Gastroesophageal sphincter (tissue), 3 donors: ENCODE measurements around the gene CELSR2.

Experiments used
- EP300 ChIP-seq: sonication (generic); formaldehyde crosslinking; IDR thresholded peaks from one replicate; pipeline ENCODE4 v1.6.1; 2017; ENCODE audit warnings: antibody characterized with exemption, mild to moderate bottlenecking
- POLR2A ChIP-seq, 2 donors: fragments of 450-650 bp; IDR thresholded peaks; one replicate each; pipeline ENCODE4 v1.6.1; 2017; ENCODE audit warnings: antibody characterized with exemption in 2 of 2, mild to moderate bottlenecking in 2 of 2, moderate library complexity in 1 of 2
- POLR2AphosphoS5 ChIP-seq: sonication (generic); formaldehyde crosslinking; IDR thresholded peaks from one replicate; pipeline ENCODE4 v1.6.1; 2017; ENCODE audit warnings: antibody characterized with exemption
- TF ChIP-seq, protein P1 (sequence below), 4 experiments: fragments of 200-600 bp in 2 of 4; fragments of 450-650 bp in 2 of 4; sonication (generic) in 1 of 4; IDR thresholded peaks; one replicate each; pipeline ENCODE4 v1.5.1; 2017 to 2019; ENCODE audit warnings: antibody characterized with exemption in 4 of 4, mild to moderate bottlenecking in 2 of 4, moderate library complexity in 2 of 4

DNA sequence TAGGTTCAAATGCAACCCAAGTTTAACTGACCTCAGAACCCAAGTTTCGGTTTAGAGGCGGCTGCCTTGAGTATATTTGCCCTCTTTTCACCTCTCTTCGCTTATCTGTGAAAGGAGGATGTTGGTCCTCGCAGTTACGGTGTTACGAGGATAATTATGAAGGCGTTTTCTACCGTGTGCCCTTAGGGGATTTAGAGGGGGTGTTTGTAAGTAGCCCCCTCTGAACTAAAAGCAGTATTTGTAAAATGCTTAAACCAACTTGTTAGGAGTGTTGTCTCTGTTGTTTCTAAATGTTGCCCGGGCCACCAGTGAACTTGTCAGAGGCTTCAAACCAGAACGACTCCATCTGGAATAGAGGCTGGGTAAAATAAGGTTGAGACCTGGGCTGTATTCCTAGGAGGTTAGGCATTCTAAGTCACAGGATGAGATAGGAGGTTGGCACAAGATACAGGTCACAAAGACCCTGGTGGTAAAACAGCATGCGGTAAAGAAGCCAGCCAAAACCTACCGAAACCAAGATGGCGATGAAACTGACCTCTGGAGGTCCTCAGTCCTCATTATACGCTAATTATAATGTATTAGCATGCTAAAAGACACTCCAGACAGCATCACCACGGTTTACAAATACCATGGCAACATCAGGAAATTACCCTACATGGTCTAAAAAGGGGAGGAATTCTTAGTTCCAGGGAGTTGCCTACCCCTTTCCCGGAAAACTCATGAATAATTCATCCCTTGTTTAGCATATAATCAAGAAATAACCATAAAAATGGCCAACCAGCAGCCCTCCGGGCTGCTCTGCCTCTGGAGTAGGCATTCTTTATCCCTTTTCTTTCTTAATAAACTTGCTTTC, 34.6 kb downstream of the CELSR2 start:
- TF ChIP-seq EP300 = no peak
- TF ChIP-seq, protein P1, sequence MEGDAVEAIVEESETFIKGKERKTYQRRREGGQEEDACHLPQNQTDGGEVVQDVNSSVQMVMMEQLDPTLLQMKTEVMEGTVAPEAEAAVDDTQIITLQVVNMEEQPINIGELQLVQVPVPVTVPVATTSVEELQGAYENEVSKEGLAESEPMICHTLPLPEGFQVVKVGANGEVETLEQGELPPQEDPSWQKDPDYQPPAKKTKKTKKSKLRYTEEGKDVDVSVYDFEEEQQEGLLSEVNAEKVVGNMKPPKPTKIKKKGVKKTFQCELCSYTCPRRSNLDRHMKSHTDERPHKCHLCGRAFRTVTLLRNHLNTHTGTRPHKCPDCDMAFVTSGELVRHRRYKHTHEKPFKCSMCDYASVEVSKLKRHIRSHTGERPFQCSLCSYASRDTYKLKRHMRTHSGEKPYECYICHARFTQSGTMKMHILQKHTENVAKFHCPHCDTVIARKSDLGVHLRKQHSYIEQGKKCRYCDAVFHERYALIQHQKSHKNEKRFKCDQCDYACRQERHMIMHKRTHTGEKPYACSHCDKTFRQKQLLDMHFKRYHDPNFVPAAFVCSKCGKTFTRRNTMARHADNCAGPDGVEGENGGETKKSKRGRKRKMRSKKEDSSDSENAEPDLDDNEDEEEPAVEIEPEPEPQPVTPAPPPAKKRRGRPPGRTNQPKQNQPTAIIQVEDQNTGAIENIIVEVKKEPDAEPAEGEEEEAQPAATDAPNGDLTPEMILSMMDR (IDR thresholded peaks at IDR 0.05) = no peak
- no peak for TF ChIP-seq POLR2A (IDR thresholded peaks at IDR 0.05)
- no peak for TF ChIP-seq POLR2AphosphoS5
